ENCODE data around the gene SLC2A4. TPM values are rescaled to one million over a fixed set of nuclear protein-coding genes. Genes with fewer than 3 reads are reported as not detected.

SLC2A4 gene
- total RNA-seq, 1 donor = under 0.01 TPM

DNA sequence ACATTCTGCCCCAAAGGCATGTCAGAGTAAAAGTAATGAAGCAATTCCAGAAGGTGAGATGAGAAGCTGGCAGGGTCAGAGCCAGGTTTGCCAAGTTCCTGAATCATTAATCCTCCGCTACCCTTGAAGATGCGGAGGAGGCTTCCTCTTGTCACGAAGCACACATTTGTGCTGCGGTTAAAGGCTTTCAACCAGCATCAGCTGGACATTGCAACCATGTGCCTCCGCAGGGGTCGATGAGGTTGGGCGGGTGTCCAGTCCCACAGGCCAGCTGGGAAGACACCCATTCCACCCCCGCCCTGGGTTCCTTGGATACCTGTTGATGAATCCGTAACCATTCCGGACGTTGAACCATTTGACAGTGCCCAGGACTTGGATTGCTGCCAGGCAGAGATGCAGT, 11.6 kb downstream of the SLC2A4 start:
- Histone ChIP-seq H3K79me2 (ENCODE audit: insufficient read depth, low read length) (no peaks in the 10 kb centered on the region), H3K27me3 (ENCODE audit: insufficient read depth, low read length) (peaks cover 48% of the 10 kb centered on the region), H3K4me1 (ENCODE audit: insufficient read depth, low read length) (peaks cover 3% of the 10 kb centered on the region), H3K4me3 (ENCODE audit: insufficient read depth, low read length) (no peak overlapping the region), H3K9me3 (ENCODE audit: low read depth, low read length) (no peaks in the 10 kb centered on the region), H3K4me2 (ENCODE audit: insufficient read depth, low read length) (no peak overlapping the region), H2AFZ (ENCODE audit: low read length) (no peak overlapping the region), H4K20me1 (ENCODE audit: insufficient read depth, low read length) (peaks cover 3% of the 10 kb centered on the region), H3K27ac (ENCODE audit: low read depth, low read length) (no peak overlapping the region), H3K36me3 (ENCODE audit: insufficient read depth, low read length) (no peaks in the 10 kb centered on the region)
- TF ChIP-seq, protein P1, sequence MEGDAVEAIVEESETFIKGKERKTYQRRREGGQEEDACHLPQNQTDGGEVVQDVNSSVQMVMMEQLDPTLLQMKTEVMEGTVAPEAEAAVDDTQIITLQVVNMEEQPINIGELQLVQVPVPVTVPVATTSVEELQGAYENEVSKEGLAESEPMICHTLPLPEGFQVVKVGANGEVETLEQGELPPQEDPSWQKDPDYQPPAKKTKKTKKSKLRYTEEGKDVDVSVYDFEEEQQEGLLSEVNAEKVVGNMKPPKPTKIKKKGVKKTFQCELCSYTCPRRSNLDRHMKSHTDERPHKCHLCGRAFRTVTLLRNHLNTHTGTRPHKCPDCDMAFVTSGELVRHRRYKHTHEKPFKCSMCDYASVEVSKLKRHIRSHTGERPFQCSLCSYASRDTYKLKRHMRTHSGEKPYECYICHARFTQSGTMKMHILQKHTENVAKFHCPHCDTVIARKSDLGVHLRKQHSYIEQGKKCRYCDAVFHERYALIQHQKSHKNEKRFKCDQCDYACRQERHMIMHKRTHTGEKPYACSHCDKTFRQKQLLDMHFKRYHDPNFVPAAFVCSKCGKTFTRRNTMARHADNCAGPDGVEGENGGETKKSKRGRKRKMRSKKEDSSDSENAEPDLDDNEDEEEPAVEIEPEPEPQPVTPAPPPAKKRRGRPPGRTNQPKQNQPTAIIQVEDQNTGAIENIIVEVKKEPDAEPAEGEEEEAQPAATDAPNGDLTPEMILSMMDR (IDR thresholded peaks at IDR 0.05; ENCODE audit: extremely low read depth, low read depth, low read length) = no peak
- DNase-seq (ENCODE audit: insufficient read length, low spot score, missing footprints) = peak; percentile 91

DNA sequence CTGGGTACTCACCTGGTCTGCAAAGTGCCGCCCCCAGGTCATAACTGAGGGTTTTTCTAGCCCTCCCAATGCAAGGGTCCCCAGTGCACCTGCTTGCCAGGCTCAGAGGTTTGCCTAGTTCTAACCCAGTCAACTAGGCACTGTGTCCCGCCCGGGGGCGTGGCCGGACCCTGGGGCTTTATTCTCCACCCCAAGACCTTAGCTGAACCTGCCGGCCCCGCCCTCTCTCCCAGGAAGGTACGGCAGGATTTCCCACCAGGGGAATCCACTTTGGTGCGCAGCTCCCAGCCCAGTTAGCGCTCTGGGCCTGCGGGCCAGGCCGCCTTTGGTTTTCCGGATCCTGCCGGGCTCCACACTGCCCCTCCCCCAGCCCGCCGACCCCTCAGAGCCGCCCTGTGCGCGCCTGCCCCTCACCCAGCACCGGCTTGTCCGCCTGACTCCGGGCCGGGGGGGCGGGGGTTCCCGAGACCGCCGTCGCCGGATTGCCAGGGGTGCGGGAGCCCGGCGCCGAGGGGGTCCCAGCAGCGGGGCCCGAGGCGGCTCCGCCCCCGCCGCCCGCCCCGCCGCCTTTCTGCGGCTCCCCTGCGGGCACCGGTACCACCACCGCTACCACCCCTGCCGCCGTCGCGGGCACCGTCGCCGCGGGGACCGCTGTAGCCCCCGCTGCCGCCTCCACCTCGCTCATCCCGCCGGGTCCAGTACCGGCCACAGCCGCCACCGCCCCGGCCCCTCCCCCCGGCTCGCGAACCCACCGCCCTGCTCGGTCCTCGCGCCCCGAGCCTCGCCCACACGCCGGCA, 12.5 kb downstream of the SLC2A4 start:
- TF ChIP-seq, protein P1 (IDR thresholded peaks at IDR 0.05; ENCODE audit: extremely low read depth, low read depth, low read length) = no peak

DNA sequence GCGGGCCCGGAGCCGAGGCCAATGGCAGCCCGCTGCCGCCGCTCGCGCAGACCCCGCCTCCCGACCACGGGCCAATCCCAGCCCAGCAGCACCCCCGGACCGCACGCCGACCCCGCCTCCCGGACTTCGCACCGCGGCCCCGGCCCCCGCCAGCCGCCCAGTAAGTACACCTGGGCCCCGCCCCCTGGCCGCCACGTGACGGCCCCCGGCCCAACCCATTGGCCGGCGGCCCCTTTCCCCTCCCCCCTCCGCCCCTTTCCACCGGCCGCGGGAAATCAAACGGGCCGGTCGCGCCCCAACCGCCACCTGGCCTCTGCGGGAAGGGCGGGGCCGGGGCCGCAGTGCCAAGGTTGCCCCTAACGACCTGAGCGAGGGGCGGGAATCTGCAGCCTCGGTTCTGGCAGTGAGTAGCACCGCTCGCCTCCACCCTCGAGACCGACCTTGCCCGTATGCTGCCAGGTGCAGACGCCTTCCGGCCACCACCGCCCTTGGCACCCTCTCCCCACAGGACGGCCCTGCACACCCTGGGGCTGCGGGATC, 13.2 kb downstream of the SLC2A4 start, which contains the start of gene YBX2:
YBX2 (minus strand) TSS at position 26 of the 540 bp plus-strand sequence. CDS start 139 bp downstream, outside the sequence.
- peaks cover 46% of the 10 kb centered on the region for H3K27me3 ChIP-seq (ENCODE audit: insufficient read depth, low read length)
- DNase-seq (ENCODE audit: insufficient read length, low spot score, missing footprints) = peak; percentile 95
- TF ChIP-seq, protein P1 (IDR thresholded peaks at IDR 0.05; ENCODE audit: extremely low read depth, low read depth, low read length) = no peak
- no peaks in the 10 kb centered on the region for H3K79me2 ChIP-seq (ENCODE audit: insufficient read depth, low read length)
- no peaks in the 10 kb centered on the region for H3K36me3 ChIP-seq (ENCODE audit: insufficient read depth, low read length)
- H3K4me3 ChIP-seq (ENCODE audit: insufficient read depth, low read length) = peak within 1 kb of the TSS; percentile 30
- H3K27ac ChIP-seq (ENCODE audit: low read depth, low read length) = no peak within 1 kb of the TSS
- H2AFZ ChIP-seq (ENCODE audit: low read length) = no peak within 1 kb of the TSS
- H3K9me3 ChIP-seq (ENCODE audit: low read depth, low read length) = no peaks in the 10 kb centered on the region
- H4K20me1 ChIP-seq (ENCODE audit: insufficient read depth, low read length) = peaks cover 3% of the 10 kb centered on the region
- peak within 1 kb of the TSS; percentile 64 for H3K4me2 ChIP-seq (ENCODE audit: insufficient read depth, low read length)
- H3K4me1 ChIP-seq (ENCODE audit: insufficient read depth, low read length) = peaks cover 3% of the 10 kb centered on the region

More for the DNA sequence above, 12.5 kb downstream of the SLC2A4 start:
- H4K20me1 ChIP-seq (ENCODE audit: insufficient read depth, low read length) = peaks cover 3% of the 10 kb centered on the region
- DNase-seq (ENCODE audit: insufficient read length, low spot score, missing footprints) = peak; percentile 86
- H3K27me3 ChIP-seq (ENCODE audit: insufficient read depth, low read length) = peaks cover 46% of the 10 kb centered on the region
- H2AFZ ChIP-seq (ENCODE audit: low read length) = no peak overlapping the region
- peaks cover 3% of the 10 kb centered on the region for H3K4me1 ChIP-seq (ENCODE audit: insufficient read depth, low read length)
- H3K79me2 ChIP-seq (ENCODE audit: insufficient read depth, low read length) = no peaks in the 10 kb centered on the region
- no peak overlapping the region for H3K4me3 ChIP-seq (ENCODE audit: insufficient read depth, low read length)
- no peaks in the 10 kb centered on the region for H3K9me3 ChIP-seq (ENCODE audit: low read depth, low read length)
- no peak overlapping the region for H3K4me2 ChIP-seq (ENCODE audit: insufficient read depth, low read length)
- H3K27ac ChIP-seq (ENCODE audit: low read depth, low read length) = no peak overlapping the region
- no peaks in the 10 kb centered on the region for H3K36me3 ChIP-seq (ENCODE audit: insufficient read depth, low read length)
